Loucy (cell line): ENCODE data around the gene C6orf120.

ENCODE experiments used
- CTCF ChIP-seq: fragments of 200-600 bp; sonication (generic); conservative IDR thresholded peaks from 2 replicates; pipeline ENCODE4 v1.5.1; 2014; ENCODE audit warnings: mild to moderate bottlenecking, antibody characterized with exemption, low read length
- EZH2phosphoT487 ChIP-seq: fragments of 200-600 bp; IDR thresholded peaks from 2 replicates; pipeline ENCODE4 v1.6.1; 2018; ENCODE audit warnings: antibody characterized with exemption, mild to moderate bottlenecking, moderate library complexity, borderline replicate concordance

GRCh38 chr6:169714178-169714577, 12.3 kb downstream of the C6orf120 start:
- no peak for TF ChIP-seq CTCF
- TF ChIP-seq EZH2phosphoT487: no peak
